HG02938 (cell line): Measurements from ENCODE around the gene SAG.

Source experiments
- ATAC-seq: cut with Tn5 transposase; IDR thresholded peaks from one replicate; pipeline ENCODE4 v1.9.1; 2021; ENCODE audit warnings: mild to moderate bottlenecking, moderate library complexity; ENCODE audit not compliant: unreplicated experiment

SAG gene

DNA sequence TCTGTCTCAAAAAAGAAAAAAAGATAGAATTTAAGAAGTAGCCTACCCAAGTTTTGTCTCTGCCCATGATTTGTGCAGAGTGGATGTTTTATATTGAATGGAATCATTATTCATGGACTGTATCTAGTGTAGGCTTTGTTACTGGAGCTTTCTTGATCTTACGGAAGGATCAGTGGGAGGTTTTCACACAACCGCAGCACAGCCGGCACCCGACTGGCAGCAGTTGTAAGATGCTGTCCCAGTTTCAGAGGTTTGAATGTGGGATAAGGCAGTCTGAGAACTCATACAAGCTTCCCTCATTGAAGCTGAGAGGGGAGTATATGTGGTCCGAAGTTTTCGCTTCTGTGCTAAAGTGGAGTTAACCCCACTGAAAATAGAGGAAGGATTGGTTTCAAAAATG, 19.7 kb upstream of the SAG start:
- ATAC-seq: no peak

DNA sequence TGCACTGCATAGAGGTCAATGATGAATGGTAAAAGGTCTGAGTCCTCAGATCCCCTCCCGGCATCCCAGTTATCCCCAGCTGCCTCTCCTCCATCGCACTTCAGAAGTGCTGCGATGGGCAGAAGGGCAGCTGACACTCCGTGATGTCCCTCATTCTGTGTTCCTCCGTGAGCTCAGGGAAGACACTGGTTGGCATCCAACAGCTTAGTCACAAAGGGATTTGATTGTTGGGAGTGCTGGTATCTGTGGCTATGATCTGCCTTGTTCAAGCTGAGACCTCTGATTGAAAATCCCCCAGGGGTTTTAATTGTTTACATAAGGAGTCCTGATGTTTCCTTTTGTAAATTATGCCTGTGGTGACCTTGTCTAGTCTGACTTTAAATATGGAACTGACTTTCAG, 19.0 kb upstream of the SAG start:
- no peak for ATAC-seq

DNA sequence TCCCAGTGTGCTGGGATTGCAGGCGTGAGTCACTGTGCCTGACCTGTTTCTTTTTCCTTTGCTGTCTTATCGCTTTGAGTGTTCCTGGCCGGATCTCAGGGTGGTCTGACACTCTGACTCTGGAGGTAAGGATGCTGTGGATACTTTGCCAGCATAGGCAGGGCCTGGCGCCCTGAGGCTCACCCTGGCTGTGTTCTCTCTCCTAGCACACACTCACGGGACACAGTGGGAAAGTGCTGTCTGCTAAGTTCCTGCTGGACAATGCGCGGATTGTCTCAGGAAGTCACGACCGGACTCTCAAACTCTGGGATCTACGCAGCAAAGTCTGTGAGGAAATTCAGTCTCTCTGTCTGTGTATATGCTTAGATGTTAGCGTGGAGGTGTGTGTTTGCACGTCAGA, 18.0 kb upstream of the SAG start:
- no peak for ATAC-seq

DNA sequence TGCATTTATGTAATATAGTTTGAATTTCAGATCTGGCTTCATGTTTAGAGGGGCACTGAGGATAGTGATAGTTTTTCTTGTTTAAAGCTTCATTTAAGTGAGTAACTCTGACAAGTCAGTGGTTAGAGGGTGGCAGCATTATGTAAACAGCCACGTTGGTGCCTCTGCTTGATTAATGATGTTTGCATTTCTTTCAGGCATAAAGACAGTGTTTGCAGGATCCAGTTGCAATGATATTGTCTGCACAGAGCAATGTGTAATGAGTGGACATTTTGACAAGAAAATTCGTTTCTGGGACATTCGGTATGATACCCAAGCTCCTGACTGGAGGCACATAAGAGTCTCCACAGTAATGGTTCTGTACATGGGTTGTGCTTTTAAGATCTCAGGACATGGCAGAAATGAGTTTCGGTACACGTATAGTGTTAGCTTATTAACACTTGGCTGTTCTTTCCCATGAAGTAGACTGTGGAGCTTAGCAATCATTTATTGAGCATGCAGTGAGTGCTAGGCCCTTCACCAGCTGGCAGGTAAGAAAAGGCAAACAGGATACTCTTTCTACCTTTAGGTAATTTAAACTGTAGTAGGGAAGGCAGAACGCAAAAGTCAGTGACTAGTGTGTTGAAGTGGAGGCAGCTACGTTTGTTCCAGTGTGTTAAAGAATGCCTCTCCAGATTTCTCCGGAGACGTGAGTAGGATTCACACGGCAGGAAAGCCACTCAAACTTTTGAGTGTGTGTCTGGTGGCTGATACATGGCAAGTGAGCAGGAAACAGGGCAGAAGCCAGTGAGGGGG, 17.4 kb upstream of the SAG start:
- no peak for ATAC-seq

DNA sequence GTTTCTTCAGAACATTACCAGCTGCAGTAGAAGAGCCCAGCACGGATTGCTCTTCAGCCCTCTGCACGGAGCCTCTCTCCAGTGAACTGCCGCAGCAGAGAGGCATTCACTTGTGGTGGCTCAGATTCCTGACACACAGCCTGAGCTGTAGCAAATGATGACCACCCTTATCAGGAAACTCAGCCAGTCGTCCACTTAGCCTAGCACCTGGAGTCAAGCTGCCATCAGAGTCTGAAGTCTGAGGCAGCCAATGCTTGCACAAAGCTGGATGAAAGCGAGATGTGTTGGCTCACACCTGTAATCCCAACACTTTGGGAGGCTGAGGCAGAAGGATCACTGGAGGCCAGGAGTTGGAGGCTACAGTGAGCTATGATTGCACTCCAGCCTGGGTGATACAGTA, 11.7 kb upstream of the SAG start:
- no peak for ATAC-seq

DNA sequence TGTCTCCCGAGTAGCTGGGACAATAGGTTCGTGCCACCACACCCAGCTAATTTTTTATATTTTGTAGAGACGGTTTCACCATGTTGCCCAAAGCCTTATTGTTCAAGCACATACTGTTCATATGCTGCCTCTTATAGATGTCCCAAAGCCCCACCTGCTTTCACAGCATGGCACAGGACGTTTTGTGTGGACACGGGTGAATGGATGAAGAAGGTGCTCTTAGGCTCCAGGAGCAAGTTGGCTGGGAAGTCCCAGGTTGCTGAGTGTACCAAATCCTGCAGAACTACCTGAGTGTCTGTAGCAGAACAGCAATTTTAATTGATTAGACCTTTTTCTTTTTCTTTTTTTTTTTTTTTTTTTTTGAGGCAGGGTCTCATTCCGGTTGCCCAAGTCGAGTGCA, 10.5 kb upstream of the SAG start:
- ATAC-seq: no peak

DNA sequence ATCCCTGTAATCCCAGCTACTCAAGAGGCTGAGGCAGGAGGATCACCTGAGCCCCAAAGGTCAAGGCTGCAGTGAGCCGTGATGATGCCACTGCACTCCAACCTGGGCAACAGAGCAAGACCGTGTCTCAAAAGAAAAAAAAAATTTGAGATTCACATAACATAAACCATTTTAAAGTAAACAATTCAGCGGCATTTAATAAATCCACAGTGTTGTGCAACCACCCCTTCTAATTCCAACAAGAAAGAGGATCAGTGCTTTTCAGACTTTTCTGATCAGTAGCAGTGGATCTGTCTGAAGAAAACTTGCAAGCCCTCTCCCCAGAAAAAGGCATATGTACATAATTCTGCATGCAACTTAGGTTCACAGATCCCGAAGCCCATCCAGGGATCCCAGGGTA, 7.2 kb upstream of the SAG start:
- no peak for ATAC-seq

DNA sequence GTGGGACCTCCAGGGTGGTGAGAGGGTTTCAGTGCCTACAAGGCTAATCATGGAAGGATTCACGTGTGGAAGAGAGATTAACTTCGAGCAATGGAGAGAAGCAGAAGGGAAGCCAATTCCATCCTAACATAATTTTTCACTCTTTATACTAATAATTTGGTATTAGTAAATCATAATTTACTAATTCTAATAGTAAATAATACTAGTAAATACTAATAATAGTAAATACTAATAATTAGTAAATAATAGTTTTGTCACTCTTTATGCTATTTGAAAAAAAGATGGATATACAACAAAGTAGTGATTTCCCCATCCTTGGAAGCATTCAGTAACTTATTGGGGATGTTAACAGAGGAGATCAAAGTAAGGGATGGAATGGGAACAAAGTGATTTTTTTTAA, 6.4 kb upstream of the SAG start:
- no peak for ATAC-seq

DNA sequence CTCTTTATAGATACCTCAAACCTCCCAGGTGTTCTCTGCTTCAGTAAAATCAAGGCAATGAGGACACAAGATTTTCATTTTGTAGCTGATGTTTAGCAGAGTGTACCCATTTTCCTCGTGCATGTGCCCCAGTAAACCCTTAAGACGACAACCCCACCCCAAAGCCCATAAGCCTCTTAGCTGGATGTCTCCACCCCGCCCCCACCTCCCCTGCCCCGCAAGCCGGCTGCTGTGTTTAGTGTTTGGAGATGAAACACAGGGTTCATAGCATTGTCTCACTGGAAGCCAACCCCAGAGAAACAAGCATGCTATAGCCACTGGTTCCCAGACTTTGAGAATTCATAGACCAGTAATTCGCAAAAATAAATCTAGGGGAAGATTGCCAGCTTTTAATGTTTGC, 5.8 kb upstream of the SAG start:
- ATAC-seq: no peak

DNA sequence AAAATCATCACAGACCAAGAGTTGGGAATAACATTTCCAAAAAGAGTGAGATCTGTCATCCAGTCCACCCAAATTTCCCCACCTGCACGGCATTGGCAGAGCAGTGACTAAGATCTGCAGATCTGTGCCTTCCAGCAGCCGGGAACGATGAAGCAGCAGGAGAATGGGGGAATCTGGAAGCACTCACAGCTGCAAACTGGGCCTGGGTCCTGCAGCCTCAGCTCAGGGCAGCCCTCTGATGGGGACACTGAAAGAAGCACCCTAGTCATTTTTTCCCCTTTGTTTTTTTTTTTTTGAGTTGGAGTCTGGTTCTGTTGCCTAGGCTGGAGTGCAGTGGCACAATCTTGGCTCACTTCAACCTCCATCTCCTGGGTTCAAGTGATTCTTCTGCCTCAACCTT, 4.4 kb upstream of the SAG start:
- ATAC-seq: no peak

DNA sequence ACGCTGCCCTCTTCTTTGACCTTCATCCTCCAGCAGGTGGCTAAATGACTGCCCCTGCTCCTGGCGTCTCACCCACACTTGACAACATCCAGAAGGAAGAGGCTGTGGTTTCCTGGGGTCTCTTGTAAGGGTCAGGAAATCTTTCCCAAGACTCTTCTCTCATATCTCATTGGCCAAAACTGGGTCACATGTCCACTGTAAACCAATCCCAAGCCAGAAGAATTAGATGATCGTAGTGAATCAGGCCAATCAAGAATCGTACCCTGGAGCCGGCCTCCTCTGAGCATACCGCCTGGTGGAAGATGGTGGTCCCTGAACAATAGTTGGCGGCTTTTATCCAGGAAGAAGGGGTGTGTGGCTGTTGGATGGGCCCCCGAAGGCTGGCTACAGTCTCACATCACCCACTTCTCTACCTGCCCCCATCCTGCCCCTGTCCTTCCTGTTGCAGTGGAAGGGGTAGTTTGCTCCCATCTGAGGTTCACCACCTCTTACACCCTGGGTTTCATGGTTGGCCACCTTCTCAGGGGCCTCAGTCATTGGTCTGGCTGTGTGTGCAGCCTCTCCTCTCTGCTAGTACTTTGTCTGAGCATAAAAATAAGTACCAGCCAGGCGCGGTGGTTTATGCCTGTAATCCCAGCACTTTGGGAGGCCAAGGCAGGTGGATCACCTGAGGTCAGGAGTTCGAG, 3.8 kb downstream of the SAG start:
- no peak for ATAC-seq

DNA sequence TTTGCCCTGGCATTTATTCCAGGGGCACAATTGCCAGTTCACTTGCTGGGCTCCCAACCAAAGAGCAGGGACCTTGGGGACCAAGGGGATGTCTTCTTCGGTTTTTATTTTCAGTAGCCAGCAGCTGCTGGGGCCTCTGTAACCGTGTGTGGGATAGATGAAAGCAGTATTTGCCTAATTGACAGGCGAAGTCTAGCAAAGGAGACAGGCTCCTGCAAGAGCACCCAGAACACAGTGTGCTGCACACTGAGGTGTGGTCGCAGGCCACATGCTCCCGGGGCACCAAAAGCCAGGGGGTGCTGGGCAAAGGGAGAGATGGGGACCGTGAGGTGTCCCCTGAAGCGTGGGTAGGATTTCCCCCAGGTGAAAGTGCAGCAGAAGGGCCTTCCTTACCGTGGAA, 5.3 kb downstream of the SAG start:
- no peak for ATAC-seq

DNA sequence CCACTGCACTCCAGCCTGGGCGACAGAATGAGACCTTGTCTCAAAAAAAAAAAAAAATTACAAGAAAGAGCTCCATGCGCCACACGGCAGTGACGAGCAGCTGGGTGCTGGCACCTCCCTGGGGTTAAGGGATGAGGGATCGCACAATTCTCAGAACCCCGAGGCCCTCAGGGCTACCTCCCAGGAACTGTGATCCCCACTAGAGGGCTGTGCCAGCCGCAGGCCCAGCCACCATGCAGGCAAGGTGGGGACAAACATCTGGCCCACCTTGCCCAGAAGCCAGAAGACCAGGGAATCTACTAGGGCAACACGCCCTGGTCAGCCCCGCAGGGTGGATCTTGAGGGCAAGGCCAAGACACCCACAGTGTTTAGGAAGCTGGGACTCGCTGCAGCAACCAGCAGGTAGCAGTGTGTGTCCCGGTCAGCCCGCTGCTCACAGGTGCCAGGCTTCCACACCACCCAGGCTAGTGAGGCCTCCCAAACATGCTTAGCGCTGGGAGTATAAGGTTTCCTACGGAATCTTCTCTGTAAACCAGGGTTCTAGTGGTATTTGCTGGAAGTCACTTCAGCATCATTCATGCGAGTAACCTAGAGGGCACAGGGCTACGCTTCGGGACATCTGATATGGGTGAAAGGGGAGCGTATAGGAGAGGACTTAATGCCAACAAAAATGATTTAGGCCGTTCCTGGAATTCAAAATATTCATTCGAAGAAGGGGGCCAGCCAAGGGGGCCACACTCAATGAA, 6.7 kb downstream of the SAG start:
- no peak for ATAC-seq

DNA sequence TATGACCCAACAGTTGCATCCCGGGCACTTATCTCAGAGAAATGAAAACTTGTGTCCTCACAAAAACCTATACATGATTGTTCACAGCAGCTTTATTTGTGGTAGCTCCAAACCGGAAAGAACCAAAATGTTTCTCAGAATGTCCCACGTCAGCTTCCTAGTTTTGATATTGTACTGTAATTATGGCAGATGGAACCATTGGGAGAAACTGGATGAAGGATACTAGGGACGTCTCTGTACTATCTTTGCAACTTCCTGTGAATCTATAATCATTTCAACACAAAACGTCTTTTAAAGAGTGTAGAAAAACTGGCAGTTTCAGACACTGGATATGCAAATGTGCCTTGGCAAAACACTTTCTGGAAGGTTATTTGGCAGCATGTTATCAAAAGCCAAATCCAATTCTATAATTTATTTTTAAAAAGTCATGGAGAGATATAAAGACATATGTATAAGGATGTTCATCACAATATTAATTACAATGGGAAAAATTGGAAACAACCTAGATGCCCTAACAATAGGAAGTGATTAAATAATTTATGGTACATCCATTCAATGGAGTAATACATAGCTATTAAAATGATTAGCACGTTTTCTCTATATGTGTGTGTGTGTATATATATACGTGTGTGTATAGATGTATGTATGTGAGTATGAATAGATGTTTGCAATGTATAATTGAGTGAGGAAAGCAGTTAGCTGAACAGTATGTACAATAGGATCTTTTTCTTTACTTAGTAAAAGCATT, 9.8 kb downstream of the SAG start:
- no peak for ATAC-seq

DNA sequence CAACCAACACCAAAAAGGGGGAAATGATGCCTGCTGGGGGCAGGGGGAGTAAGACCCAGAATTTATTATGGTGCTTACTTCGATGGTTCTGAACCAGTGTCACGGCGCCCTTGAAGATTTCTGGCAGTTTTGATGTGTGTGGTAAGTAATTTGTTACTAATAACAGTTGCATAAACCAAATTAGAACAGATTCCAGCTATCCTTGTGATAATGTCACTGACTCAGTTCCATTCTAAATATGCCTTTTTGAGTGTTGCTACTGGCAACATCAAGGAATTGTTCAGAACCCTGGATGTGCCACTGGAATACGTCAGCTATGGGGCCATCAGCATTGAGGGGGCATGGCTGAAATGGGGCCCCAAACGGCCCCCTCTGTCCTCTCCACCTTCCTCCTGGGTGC, 11.6 kb downstream of the SAG start:
- ATAC-seq: no peak

DNA sequence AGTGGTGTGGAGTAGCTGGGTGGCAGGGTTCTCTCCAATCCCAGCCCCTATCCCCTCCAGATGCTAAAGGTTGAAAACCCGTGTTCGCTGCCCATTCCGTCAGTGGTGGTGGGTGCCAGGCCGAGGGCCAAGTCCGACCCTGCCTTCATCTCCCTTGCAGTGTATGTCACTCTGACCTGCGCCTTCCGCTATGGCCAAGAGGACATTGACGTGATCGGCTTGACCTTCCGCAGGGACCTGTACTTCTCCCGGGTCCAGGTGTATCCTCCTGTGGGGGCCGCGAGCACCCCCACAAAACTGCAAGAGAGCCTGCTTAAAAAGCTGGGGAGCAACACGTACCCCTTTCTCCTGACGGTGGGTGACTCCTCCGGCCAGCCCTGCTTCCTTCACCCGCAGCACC, 12.9 kb downstream of the SAG start:
- ATAC-seq: no peak

DNA sequence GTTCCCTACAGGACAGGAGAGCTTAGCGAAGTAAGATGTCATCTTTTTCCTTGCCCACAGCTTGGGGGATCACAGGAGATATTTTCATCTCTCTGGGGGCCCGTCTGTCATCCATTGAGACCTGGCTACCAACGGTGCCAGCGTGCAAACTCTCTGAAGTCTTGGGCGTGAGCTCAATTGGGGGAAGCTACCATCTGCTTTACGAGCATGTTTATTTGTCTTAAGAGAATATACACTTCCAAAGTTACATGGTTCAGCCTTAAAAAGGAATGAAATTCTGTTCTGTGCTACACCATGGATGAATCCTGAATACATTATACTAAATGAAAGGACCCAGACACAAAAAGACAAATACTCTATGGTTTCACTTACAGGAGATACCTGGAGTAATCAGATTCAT, 13.6 kb downstream of the SAG start:
- no peak for ATAC-seq

DNA sequence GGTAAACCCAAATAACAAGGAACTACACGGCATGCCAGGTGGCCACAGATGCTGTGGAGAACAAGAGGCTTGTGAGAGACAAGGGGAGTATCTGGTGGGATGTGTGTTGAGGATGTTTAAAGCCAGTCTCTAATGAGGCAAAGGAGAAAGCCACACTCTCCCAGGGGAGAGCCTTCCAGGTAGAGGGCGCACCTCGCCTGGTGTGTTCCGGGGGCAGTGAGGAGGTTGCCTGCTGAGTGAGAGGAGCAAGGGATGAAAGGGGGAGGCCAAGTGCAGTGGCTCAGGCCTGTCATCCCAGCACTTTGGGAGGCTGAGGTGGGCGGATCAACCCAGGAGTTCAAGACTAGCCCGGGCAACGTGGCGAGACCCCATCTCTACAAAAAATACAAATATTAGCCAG, 16.2 kb downstream of the SAG start:
- ATAC-seq: no peak

DNA sequence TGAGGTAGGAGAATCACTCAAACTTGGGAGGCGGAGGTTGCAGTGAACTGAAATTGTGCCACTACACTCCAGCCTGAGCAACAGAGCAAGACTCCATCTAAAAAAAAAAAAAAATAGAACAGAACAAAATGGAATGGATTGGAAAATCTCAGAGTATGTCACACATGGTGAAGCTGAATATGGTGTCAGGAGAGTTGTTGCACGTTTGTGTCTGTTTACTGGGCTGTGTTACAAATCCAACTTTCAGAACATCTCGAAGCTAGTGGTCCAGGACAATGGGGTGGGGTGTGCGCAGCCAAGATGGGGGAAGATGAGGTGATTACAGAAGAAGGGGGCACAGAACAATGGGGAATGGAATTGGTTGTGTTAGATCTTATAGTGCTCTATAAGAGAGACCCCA, 17.6 kb downstream of the SAG start:
- ATAC-seq: no peak

DNA sequence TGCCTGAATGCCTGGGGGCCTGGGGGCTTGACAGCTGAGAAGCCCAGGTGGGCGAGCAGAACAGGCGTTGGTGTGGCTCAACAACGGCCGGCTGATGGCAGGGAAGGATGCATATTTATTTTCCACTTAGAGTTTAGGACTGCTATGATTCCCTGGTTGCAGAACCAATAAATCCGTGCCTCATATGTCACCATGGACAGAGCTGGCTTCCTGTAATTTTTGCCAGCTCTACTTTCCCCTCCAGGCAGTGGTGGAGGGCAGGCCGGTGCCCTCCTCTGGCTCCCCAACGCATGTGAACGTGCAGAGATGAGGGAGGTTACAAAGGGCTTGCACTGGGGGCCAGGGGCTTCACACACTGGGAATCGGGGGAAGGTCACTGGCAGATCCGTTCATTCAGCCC, 18.2 kb downstream of the SAG start:
- ATAC-seq: no peak

DNA sequence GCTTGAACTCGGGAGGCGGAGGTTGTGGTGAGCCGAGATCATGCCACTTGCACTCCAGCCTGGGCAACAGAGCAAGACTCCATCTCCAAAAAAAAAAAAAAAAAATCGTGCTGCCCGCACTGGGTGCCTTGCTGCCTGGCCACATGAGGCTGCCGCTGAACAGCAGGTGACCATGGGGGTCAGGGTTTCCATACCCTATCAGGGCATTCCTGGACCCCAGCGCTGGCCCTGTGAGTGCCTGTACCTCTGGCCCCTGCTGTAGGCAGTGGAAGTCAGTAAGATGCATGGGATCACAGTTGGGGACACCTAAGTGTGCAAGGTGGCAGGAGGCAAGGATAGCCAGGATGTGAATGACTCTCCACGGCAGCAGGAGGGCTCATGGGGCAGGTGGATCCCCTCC, 18.9 kb downstream of the SAG start:
- no peak for ATAC-seq
